SKM-1 treated with dmso at 0.1 percent for 144 hours (cell line): Measurements from ENCODE around the gene MYO1D.

Experiments
- DNase-seq: peaks from one replicate; lab custom pipeline; 2025; ENCODE audit not compliant: unreplicated experiment; lab: John Stamatoyannopoulos, UW

The MYO1D gene

GRCh38 chr17:32444301-32445073, 432.4 kb downstream of the MYO1D start, which contains the start of gene PSMD11:
PSMD11 (plus strand) TSS chr17:32444510; CDS start chr17:32444524, 14 bp downstream.
- DNase-seq: peak; percentile 93

- DNase-seq: no peak
Measured at GRCh38 chr17:32443827-32444300, 433.1 kb downstream of the MYO1D start.
